SHP77 (cell line): ENCODE measurements around the gene ALDH9A1.
"Not testable (repeated sequence)": the region's sequence is repeated elsewhere in the genome, so short reads cannot be mapped to it uniquely, and the experiment has no call there.

ENCODE experiments used
- DNase-seq, 2 experiments: peaks; one replicate each; lab custom pipeline; 2025; lab: John Stamatoyannopoulos, UW

ALDH9A1 gene

DNA sequence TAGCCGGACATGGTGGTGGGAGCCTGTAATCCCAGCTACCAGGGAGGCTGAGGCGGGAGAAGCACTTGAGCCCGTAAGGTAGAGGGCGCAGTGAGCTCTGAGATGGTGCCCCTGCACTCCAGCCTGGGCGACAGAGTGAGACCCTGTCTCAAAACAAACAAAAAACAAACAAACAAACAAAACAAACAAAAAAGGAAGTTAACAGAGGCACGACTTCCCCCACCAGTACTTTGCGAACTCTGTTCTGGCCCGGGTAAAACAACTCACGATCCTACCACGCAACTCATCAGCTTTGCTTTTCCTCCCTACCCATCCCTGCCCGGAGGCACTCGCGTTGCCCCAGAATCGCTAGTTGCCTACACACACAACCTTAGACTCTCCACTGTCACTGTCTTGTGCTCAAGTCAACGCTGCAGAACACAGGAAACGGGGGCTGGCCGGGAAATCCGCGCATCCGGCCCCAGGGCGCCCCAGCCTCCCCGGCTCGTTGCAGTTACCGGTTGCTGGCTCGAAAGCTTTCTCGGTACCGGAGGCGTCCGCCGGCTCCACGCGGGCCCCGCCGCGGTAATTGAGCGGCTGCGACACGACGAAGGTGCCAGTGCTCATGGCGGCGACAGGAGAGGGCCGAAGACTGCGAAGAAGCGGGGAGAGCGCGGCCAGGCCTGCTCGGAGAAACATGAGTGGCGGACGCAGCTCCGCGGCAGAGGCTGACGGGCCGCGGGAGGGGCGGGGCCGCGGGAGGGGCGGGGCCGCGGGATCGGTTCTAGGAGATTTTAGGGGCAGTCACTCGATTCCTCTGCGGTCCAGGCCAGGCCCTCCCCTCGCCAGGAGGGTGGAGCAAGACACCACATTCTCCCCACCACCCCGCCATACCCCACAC lies at the start of gene ALDH9A1:
Gene ALDH9A1, minus strand, starts transcription at position 682 of the 880 bp plus-strand sequence. Its CDS starts 4 bp downstream, at position 678.
- peak; percentile 81 to 91 for DNase-seq

DNA sequence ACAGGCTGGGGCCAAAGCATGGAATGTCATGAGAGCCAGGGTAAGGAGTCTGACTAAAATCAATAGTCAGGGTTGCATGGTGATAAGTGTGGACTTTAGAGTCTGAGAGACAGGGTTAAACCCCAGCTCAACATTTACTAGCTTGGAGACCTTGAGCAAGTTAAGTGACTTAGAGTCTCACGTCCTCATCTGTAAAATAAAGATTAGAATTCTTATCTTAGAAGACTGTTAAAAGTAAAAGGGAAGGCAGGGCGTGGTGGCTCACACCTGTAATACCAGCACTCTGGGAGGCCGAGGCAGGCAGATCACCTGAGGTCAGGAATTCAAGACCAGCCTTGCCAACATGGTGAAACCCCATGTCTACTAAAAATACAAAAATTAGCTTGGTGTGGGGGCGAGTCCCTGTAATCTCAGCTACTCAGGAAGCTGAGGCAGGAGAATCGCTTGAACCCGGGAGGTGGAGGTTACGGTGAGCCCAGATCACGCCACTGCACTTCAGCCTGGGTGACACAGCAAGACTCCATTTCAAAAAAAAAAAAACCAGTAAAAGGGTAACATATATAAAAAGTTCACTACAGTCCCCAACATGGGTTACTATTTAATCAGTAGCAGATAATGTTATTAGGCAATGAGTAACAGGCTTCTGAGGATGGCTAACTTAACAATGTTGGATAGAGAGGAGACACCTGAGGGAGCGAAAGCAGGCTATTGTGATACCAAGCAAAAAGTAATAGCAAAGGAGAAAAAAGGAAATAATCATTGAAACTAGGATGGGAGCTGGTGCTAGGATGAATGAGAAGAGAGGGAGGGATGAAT lies 49.5 kb upstream of the ALDH9A1 start:
- DNase-seq = no peak

DNA sequence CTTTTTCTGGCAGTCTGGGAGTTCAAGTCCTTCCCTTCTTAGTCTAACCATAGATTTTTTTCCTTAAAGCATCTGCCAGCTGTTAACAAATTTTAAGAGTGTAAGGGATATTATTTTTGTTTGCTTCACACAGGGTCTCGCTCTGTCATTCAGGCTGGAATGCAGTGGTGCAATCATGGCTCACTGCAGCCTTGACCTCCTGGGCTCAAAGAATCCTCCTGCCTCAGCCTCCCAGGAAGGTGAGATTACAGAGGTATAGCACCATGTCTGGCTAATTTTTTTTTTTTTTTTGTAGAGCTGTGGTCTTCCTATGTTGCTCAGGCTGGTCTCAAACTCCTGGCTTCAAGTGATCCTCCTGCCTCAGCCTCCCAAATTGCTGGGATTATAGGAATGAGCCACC lies 46.6 kb upstream of the ALDH9A1 start:
- DNase-seq = not testable (repeated sequence)

DNA sequence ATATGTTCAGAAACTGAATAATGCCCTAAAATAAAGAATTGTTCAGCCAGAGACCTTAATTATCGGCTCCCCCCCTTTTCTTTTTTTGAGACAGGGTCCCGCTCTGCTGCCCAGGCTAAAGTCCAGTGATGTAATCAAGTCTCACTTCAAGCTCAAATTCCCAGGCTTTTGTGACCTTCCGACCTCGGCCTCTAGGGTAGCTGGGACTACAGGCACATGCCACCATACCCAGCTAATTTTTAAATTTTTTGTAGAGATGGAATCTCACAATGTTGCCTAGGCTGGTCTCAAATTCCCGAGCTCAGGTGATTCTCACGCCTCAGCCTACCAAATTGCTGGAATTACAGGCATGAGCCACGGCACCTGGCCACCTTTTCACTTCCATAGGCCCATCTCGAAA lies 43.8 kb upstream of the ALDH9A1 start:
- no peak for DNase-seq

DNA sequence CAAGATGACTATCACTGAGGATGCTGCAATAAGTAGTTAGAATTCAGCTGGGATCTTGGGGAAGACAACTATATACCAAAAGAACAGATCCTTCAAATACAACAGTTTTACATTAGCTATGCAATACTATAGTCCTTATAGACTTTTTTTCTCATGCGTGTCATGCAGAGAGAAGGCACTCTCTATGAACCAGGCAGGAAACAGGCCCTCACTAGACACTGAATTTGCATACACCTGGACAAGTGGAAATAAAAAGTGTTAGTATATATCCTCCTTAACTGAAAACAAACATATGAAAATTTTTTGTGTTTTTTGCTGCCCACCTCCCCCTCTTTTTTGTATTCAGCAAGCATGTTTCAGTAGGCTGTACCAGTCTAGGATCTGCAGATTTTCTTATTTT lies 40.4 kb upstream of the ALDH9A1 start:
- no peak for DNase-seq

DNA sequence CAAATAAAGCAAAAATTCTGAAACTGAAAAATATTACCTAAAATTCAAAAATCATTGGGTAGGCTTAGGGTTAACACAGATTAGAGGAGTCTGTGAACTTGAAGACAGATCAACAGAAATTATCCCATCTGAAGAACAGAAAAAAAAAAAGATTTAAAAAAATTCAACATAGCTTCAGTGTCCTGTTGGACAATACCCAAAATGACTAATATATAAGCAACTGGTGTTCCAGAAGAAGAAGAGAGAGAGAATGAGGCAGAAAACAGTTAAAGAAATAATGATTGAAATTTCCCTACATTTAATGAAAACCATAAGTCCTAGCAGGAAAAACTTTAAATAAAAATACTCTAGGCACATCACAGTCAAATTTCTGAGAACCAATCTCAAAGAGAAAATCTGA lies 38.8 kb upstream of the ALDH9A1 start:
- DNase-seq = no peak

DNA sequence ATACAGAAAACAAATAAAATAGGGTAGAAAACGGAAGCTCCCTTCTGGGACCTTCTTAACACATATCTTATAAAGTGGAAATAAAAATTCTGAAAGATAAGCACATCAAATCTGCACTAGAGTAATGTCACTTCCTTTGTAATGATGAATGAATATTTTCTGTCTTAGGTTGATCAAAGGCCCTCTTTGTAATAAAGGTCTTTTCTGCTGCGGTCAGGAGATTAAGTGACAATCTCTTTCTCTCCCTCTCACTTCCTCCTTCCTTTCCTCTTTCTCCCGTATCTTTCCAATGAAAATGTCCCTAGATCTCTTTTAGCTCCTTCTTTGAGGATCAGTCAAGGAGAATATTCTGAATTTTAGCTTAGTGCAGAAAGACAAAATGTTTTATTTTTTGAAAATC lies 36.5 kb upstream of the ALDH9A1 start:
- no peak for DNase-seq

DNA sequence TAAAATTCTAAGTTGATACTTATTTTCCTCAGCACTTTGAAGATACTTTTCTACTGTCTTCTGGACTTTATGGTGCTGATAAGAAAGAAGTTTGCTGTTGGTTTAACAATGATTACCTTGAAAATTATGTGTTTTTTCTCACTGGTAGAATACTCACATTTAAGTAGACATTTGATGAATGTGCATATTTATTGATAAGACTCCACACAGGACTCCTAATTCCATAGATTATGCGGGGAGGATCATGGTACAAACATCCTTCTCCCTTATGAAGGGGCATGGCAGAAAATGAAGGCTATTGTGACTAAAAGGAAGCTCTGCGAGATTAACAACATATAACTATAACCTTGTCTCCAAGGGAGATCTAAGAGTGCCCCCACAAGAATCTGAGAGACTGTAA lies 28.5 kb upstream of the ALDH9A1 start:
- no peak for DNase-seq

DNA sequence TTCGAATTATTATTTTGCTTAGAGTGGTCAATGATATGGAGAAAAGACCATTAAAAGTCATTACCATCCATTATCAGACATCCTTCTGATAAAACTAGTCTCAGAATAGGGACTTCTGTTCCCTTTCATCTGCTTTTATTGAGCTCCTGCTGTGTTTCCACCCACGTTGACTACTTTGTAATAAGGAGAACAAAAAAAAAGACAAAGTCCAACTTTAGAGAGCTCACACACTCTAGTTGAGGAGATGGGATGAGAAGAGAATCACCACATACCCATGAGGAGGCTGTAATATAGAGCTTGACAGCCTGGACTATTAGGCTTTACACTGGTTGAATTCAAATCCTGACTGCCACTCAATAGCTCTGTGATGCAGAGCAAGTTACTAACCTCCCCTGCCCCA lies 27.8 kb upstream of the ALDH9A1 start:
- no peak for DNase-seq

DNA sequence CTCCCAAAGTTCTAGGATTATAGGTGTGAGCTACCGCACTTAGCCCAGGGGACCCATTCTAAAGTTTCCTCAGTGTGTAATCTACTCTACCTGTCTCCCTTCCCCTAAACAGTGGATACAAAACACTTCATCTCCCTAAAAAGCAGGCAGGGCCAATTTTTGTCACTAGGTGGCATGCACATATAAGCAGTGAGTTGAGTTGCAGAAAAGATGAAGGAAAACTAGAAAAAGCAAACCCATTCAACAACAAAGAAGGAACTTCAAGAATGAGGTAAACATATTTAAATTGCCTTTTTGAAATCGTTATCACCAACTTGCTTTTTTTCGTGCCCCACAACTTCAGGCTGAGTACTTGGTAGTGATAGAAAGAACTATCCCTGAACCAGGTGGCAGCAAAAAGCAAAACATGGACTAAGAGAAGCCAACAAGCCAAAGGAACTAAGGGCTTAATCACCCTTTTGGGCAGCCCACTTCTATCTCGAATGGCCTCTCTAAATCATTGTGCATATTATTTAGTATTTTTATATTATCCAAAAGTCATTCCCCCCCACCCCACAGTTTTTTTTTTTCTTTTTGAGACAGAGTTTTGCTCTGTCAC lies 19.7 kb upstream of the ALDH9A1 start:
- DNase-seq = peak; percentile 60 to 71

DNA sequence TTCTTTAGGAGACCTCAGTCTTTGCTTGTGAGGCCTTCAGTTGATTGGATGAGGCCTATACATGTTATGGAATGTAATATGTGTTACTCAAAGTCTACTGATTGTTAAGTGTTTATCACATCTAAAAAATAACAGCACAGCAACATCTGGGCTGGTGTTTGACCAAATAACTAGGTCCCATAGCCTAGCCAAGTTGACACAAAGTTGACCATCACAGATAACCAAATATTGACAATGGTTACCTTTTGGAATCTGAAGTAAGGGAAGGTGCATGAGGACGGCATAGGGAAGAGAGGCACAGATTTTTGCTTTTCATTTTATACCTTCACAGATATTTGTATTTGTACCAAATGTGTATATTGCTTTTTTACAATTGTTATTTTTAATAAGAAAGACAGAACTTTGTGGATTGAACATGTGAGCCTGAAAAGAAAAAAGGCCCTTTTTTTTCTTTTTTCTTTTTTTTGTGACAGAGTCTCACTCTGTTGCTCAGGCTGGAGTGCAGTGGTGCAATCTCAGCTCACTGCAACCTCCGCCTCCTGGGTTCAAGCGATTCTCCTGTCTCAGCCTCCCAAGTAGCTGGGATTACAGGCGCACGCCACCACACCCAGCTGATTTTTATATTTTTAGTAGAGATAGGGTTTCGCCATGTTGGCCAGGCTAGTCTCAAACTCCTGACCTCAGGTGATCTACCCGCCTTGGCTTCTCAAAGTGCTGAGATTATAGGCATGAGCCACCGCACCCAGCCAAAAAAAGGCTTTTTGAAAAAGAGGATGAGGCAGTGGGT lies 18.1 kb upstream of the ALDH9A1 start:
- not testable (repeated sequence) for DNase-seq

DNA sequence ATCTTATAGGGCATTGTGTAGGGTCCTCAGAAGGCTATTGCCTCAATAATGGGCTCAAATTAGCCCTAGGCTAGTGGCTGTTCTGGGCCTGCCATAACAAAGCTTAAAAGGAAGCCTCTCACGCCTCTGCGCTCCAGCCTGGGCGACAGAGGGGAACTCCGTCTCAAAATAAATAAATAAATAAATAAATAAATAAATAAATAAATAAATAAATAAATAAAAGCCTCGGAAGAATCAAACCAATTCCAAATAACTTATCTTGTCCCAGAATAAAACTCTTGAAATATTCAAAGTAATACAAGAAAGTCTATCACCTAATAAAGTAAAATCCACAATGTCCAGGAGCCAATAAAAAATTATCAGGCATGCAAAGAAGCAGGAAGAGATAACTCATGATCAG lies 14.4 kb upstream of the ALDH9A1 start:
- DNase-seq = no peak

DNA sequence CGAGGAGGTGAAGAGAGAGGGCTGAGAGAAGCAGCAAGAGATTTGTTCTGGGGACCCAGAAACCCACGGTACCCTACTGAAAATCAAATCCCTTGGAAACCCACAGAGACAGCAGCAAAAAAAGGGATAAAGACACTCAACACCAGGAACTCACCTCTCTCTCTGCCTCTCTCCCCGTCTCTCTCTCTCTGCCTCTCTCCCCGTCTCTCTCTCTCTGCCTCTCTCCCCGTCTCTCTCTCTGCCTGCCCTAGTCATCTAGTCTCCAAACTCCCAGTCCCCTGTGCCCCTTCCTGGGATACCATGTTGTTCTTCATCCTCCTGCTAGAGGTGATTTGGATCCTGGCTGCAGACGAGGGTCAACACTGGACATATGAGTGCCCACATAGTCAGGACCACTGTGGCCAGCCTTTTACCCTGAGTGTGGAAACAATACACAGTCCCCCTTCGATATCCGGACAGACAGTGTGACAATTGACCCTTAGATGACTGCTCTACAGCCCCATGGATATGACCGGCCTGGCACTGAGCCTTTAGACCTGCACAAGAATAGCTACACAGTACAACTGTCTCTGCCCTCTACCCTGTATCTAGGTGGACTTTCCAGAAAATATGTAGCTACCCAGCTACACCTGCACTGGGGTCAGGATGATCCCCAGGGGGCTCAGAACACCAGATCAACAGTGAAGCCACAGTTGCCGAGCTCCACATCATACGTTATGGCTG lies 9.8 kb upstream of the ALDH9A1 start:
- DNase-seq = no peak

DNA sequence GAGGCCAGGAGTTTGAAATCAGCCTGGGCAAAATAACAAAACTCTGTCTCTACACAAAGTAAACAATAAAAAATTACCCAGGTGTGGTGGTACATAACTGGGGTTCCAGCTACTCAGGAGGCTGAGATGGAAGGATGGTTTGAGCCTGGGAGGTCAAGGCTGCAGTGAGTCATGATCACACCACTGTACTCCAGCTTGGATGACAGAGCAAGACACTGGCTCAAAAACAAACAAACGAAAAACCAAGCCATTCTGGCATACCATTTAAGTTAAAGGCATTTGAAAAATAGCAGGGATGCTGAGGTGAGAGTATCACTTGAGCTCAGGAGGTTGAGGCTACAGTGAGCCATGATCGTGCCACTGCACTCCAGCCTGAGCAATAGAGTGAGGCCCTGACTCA lies 5.3 kb upstream of the ALDH9A1 start:
- no peak for DNase-seq

DNA sequence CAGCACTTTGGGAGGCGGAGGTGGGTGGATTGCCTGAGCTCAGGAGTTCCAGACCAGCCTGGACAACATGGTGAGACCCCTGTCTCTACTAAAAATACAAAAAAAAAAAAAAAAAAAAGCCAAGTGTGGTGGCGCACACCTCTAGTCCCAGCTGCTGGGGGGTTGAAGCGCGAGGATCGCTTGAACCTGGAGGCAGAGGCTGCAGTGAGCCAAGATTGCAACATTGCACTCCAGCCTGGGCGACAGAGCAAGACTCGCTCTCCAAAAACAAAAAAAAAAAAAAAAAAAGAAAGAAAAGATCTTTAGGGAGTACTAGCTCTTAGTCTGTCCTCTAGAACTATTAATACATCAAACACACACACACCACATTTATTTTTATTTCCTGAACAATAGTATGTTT lies 3.6 kb upstream of the ALDH9A1 start:
- DNase-seq = not testable (repeated sequence)

DNA sequence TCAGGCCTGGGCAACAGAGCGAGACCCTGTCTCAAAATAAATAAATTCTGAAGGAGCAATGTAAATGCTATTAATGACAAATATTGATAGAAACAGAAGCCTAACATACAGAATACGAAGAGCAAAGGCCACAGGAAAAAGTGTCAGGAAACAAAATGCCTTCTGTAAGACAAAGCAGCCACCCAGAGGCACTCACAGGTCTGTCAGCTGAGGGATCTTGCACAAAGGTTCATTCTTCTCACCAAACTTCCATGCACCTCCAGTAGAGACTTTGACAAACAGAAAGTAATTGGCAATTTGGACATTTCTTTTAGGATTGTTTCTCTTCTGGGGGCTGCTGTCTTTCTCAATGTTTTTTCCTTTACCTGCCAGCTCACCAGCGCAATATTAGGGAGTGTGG lies 1.2 kb upstream of the ALDH9A1 start:
- no peak for DNase-seq

DNA sequence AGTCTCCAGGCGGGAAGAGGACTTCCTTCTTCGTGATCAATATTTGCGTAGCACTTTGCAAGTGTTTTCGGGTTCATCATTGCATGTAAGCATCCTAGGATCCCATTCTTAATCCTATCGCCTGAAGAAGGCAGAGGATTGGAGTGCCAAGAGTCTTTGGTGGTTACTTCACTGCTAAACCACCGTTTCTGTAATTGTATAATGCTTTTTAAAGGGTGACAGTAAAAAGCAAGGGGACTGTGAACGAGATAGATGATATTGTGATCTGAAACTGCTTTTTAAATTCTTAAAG lies 345 bp upstream of the ALDH9A1 start:
- no peak for DNase-seq

DNA sequence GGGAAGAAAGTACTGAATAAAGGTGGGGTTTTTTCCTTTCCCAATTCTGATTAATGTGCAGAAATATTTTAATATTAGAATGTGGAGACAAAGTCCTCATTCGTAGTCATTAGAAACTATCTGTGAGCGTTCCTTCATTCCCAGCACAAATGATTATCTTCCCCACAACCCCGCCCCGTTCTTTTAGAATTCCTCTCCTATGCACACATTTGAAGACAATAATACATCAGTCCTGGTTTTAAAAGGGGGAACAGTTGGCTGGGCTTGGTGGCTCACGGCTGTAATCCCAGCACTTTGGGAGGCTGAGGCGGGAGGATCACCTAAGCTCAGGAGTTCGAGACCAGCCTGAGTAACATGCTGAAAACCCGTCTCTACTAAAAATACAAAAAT lies 876 bp downstream of the ALDH9A1 start:
- DNase-seq = no peak

DNA sequence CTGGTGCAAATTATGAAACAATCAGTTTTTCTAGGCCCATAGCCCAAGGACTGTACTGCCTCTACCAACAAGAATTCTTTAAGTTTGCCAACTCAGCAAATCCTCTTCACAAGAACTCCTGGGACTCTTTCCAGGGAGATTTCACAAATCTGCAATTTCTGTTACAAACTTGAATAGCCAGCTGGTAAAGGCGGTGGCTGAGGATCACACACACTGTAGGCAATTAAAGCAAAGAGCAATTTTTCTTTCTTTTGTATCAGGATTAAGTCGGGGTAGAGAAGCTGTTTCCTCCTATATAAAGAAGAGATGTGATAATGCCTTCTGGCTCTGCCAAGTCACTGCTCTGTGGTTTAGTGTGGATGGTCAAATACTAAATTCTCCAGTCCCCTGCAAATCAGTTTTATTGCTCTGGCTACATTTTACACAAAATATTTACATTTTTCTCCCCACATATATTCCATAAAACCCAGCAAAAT lies 1.7 kb downstream of the ALDH9A1 start:
- no peak for DNase-seq

DNA sequence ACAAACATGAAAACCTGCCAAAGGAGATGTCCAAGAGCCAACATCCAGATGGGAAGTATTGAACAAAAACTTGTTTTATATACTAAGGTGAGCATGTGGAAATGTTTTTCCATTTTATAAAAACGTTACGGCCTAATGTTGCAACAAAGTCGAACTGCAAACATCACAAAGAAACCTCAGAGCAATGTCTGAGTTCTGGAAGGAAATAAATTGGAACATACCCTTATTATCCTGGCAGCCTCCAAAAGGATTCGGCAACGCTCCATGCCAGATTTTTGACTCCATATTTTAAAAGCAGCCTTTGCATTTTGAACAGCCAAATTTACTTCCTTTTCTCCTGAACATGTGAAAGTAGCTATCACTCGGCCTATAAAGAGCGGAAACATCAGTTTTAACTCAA lies 3.3 kb downstream of the ALDH9A1 start:
- DNase-seq = no peak

DNA sequence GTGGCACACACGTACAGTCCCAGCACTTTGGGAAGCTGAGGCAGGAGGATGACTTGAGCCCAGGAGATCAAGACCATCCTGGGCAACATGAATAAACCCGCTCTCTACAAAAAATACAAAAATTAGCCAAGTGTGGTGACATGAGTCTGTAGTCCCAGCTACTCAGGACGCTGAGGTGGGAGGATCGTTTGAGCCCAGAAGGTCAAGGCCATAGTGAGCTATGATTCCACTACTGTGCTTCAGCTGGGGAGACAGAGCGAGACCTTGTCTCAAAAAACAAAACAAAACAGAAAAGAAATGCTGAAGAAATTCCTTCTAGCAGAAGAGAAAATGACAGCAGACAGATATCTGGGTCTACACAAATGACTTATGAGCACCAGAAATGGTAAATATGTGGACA lies 10.3 kb downstream of the ALDH9A1 start:
- DNase-seq = no peak
